ENCODE data around the gene ATG4A.

DNA sequence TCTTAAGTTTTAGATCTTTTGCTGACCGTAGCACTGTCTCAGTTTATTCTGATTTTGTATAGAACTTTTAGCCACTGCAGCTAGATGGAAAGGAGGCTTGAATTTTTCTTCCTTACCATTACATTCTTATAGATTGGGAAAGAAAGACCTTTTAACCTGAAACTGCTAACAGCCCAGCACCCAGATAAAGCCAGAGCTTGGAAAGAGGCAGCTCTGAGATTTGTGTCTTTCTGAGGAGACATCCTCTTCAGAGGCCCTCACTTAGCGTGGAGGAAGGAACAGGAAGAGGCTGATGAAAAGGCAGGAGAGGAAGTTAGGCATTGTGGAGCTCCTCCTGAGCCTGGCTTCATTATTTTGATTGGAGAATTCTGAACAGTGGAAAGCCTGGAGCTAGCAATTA is 35.1 kb downstream of the ATG4A start:
- TF ChIP-seq, protein P1, sequence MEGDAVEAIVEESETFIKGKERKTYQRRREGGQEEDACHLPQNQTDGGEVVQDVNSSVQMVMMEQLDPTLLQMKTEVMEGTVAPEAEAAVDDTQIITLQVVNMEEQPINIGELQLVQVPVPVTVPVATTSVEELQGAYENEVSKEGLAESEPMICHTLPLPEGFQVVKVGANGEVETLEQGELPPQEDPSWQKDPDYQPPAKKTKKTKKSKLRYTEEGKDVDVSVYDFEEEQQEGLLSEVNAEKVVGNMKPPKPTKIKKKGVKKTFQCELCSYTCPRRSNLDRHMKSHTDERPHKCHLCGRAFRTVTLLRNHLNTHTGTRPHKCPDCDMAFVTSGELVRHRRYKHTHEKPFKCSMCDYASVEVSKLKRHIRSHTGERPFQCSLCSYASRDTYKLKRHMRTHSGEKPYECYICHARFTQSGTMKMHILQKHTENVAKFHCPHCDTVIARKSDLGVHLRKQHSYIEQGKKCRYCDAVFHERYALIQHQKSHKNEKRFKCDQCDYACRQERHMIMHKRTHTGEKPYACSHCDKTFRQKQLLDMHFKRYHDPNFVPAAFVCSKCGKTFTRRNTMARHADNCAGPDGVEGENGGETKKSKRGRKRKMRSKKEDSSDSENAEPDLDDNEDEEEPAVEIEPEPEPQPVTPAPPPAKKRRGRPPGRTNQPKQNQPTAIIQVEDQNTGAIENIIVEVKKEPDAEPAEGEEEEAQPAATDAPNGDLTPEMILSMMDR (IDR thresholded peaks at IDR 0.05; ENCODE audit: extremely low read depth in 1 of 2, insufficient read depth in 1 of 2, low read depth in 1 of 2, low read length in 2 of 2): no peak
- TF ChIP-seq POLR2A (IDR thresholded peaks at IDR 0.05; ENCODE audit: low read depth, low read length): no peak
